HepG2 (cell line): ENCODE data around the gene NUDT8.

ENCODE experiments used
- BORCS8-MEF2B ChIP-seq: sonication (generic); formaldehyde crosslinking; IDR thresholded peaks from 2 replicates; pipeline ENCODE4 v1.8.0; 2022; ENCODE audit warnings: mild to moderate bottlenecking, missing genetic modification reagents
- CEBPB ChIP-seq: IDR thresholded peaks from 2 replicates; pipeline ENCODE4 v1.6.1; 2011; ENCODE audit warnings: low read depth, low read length, improper control_type of control experiment, borderline replicate concordance
- CTCF ChIP-seq: sonication (generic); formaldehyde crosslinking; IDR thresholded peaks from 2 replicates; pipeline ENCODE4 v1.5.0; 2020; ENCODE audit warnings: mild to moderate bottlenecking, missing genetic modification reagents, moderate library complexity
- KLF6 ChIP-seq: IDR thresholded peaks from 2 replicates; pipeline ENCODE4 v1.8.0; 2016; ENCODE audit warnings: missing biosample characterization, missing genetic modification reagents
- NFE2L1 ChIP-seq: sonication (generic); formaldehyde crosslinking; IDR thresholded peaks from 2 replicates; pipeline ENCODE4 v1.4.0; 2020; ENCODE audit warnings: missing genetic modification reagents, mild to moderate bottlenecking, borderline replicate concordance
- NFRKB ChIP-seq: fragments of 450-650 bp; IDR thresholded peaks from 2 replicates; pipeline ENCODE4 v1.6.1; 2017
- SMC3 ChIP-seq: IDR thresholded peaks from 2 replicates; pipeline ENCODE4 v1.6.1; 2011; ENCODE audit warnings: low read length, improper control_type of control experiment

DNA sequence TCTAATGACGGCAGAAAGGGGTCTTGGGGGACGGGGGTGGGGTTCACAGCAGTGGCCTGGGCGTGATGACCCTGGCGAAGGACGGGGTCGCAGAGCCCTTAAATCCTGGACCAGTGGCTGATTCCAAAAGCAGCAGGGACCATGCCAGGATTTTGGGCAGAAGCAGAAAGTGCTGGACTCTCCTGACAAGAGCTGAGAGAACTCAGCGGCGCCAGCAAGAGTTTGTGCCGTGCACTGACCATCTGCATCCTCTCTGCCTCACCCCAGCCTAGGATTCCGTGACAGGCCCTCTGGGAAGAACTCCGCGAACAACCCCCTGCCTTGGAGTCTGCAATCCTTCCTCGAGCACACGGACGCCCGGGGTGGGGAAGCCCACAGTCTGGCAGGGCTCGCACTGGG lies 23.6 kb downstream of the NUDT8 start:
- TF ChIP-seq CEBPB = no peak
- TF ChIP-seq SMC3 = no peak
- no peak for TF ChIP-seq CTCF (CRISPR knock-in tag)
- no peak for TF ChIP-seq NFE2L1
- TF ChIP-seq NFRKB = no peak
- TF ChIP-seq KLF6 (CRISPR knock-in tag) = no peak
- no peak for TF ChIP-seq BORCS8-MEF2B
